HepG2 (cell line): ENCODE results near the gene PDE3A. TPM values are rescaled to one million over a fixed set of nuclear protein-coding genes. Genes with fewer than 3 reads are reported as not detected.

Source experiments
- ATAC-seq: fragments of 200-7000 bp; cut with Tn5 transposase; 3 replicates; pipeline ENCODE4 v1.9.1; 2020; ENCODE audit warnings: mild to moderate bottlenecking, moderate library complexity
- BruUV-seq: library from RNA; stranded (reverse); fragments of 400-500 nt; replicated peaks from 2 replicates; lab custom pipeline; 2021; lab: Mats Ljungman, UMichigan
- CTCF ChIA-PET: fragments of 300-600 bp; formaldehyde crosslinking; extraction: SDS; loops from one replicate; lab custom pipeline; 2021; ENCODE audit warnings: low total read pairs, inconsistent platforms, low intra/inter-chr PET ratio; lab: Yijun Ruan, JAX
- POLR2A ChIA-PET: fragments of 350-600 bp; sonication (Branson Sonifier 250); formaldehyde crosslinking; loops from one replicate; lab custom pipeline; 2020; ENCODE audit warnings: antibody characterized with exemption, inconsistent platforms; lab: Yijun Ruan, JAX
- DNase-seq: peaks from one replicate; pipeline ENCODE4 v3.0.0-alpha.2; 2015; ENCODE audit warnings: low spot score
- FAIRE-seq: peaks from 3 replicates; lab custom pipeline; 2011; peaks lifted over from hg19 to GRCh38; lab: Jason Lieb, UNC
- H2AFZ ChIP-seq: one replicate; pipeline ENCODE4 v1.6.1; 2011; ENCODE audit warnings: low read length, inconsistent platforms
- H3K27ac ChIP-seq: fragments of 300-600 bp; 3 replicates; pipeline ENCODE4 v1.8.0; 2011; ENCODE audit warnings: mixed run types, mild to moderate bottlenecking, mixed read lengths, low read length, inconsistent platforms; ENCODE audit not compliant: insufficient read depth; ENCODE audit errors: extremely low read length
- H3K27me3 ChIP-seq, 2 experiments: fragments of 200-600 bp in 1 of 2; 2 replicates in 1 of 2; 3 replicates in 1 of 2; pipeline versions ENCODE4 v1.6.0 to v1.8.0; 2011; ENCODE audit warnings: low read length in 2 of 2, mild to moderate bottlenecking in 2 of 2, moderate library complexity in 2 of 2, inconsistent platforms in 1 of 2; ENCODE audit not compliant: insufficient read depth in 2 of 2, control insufficient read depth in 1 of 2
- H3K36me3 ChIP-seq, 2 experiments: fragments of 200-600 bp in 1 of 2; replicated peaks in 1 of 2; 2 replicates in 1 of 2; 3 replicates in 1 of 2; pipeline versions ENCODE4 v1.5.1 to v1.8.0; 2011; ENCODE audit warnings: low read length in 2 of 2, inconsistent platforms in 1 of 2; ENCODE audit not compliant: insufficient read depth in 2 of 2, control insufficient read depth in 1 of 2
- H3K4me1 ChIP-seq: 2 replicates; pipeline ENCODE4 v1.5.1; 2012; ENCODE audit warnings: low read length, inconsistent platforms; ENCODE audit not compliant: insufficient read depth
- H3K4me2 ChIP-seq: 2 replicates; pipeline ENCODE4 v1.6.0; 2011; ENCODE audit warnings: low read depth, low read length, inconsistent platforms
- H3K4me3 ChIP-seq, 3 experiments: fragments of 200-600 bp in 1 of 3; sonication (generic), shearing (Covaris generic) in 1 of 3; replicated peaks in 1 of 3; 2 replicates each; pipeline ENCODE4 v1.5.1; 2011 to 2016; ENCODE audit warnings: low read length in 3 of 3, inconsistent platforms in 2 of 3, low read depth in 2 of 3, mild to moderate bottlenecking in 2 of 3, control low read depth in 1 of 3, mixed read lengths in 1 of 3; ENCODE audit not compliant: insufficient read depth in 1 of 3
- H3K79me2 ChIP-seq: one replicate; pipeline ENCODE4 v1.6.1; 2011; ENCODE audit warnings: low read length, inconsistent platforms; ENCODE audit not compliant: insufficient read depth
- H3K9ac ChIP-seq: 2 replicates; pipeline ENCODE4 v1.6.0; 2011; ENCODE audit warnings: mild to moderate bottlenecking, low read depth, low read length, inconsistent platforms; ENCODE audit not compliant: insufficient read depth
- H3K9me3 ChIP-seq: 2 replicates; pipeline ENCODE4 v1.5.1; 2012; ENCODE audit warnings: mild to moderate bottlenecking, low read length
- H4K20me1 ChIP-seq: 2 replicates; pipeline ENCODE4 v1.6.0; 2011; ENCODE audit warnings: inconsistent platforms, mild to moderate bottlenecking, low read length, moderate library complexity; ENCODE audit not compliant: insufficient read depth
- ELF3 ChIP-seq: IDR thresholded peaks from 2 replicates; pipeline ENCODE4 v1.6.1; 2016; ENCODE audit warnings: missing genetic modification reagents, missing compliant biosample characterization
- FOXA1 ChIP-seq, 2 experiments: fragments of 450-650 bp in 1 of 2; sonication (generic) in 1 of 2; formaldehyde crosslinking in 1 of 2; IDR thresholded peaks; 2 replicates each; pipeline versions ENCODE4 v1.4.0 to v1.6.1; 2016 to 2020; ENCODE audit warnings: missing genetic modification reagents in 1 of 2
- GLMP ChIP-seq: sonication (generic); formaldehyde crosslinking; IDR thresholded peaks from 2 replicates; pipeline ENCODE4 v1.9.0; 2021; ENCODE audit warnings: missing genetic modification reagents, mild to moderate bottlenecking, borderline replicate concordance
- GPN1 ChIP-seq: sonication (generic); formaldehyde crosslinking; IDR thresholded peaks from 2 replicates; pipeline ENCODE4 v1.5.1; 2020; ENCODE audit warnings: missing genetic modification reagents, borderline replicate concordance
- HOXA5 ChIP-seq: sonication (generic); formaldehyde crosslinking; IDR thresholded peaks from 2 replicates; pipeline ENCODE4 v1.4.0; 2020; ENCODE audit warnings: missing genetic modification reagents
- MLXIP ChIP-seq: sonication (generic); formaldehyde crosslinking; IDR thresholded peaks from 2 replicates; pipeline ENCODE4 v1.9.0; 2021; ENCODE audit warnings: missing genetic modification reagents, borderline replicate concordance
- MZF1 ChIP-seq: sonication (generic); formaldehyde crosslinking; IDR thresholded peaks from 2 replicates; pipeline ENCODE4 v1.8.1; 2023; ENCODE audit warnings: mild to moderate bottlenecking, missing genetic modification reagents, borderline replicate concordance
- NFE2L1 ChIP-seq: sonication (generic); formaldehyde crosslinking; IDR thresholded peaks from 2 replicates; pipeline ENCODE4 v1.4.0; 2020; ENCODE audit warnings: missing genetic modification reagents, mild to moderate bottlenecking, borderline replicate concordance
- NR2F1 ChIP-seq, 2 experiments: fragments of 450-650 bp in 1 of 2; formaldehyde crosslinking in 1 of 2; IDR thresholded peaks; 2 replicates each; pipeline versions ENCODE4 v1.5.0 to v1.6.1; 2016 to 2020; ENCODE audit warnings: mild to moderate bottlenecking in 1 of 2, missing compliant biosample characterization in 1 of 2, missing genetic modification reagents in 1 of 2, moderate library complexity in 1 of 2
- PAF1 ChIP-seq: IDR thresholded peaks from 2 replicates; pipeline ENCODE4 v1.6.1; 2016; ENCODE audit warnings: missing genetic modification reagents, missing compliant biosample characterization
- SATB2 ChIP-seq: sonication (generic); formaldehyde crosslinking; IDR thresholded peaks from 2 replicates; pipeline ENCODE4 v1.5.0; 2020; ENCODE audit warnings: missing genetic modification reagents
- TERF1 ChIP-seq: sonication (generic); formaldehyde crosslinking; IDR thresholded peaks from 2 replicates; pipeline ENCODE4 v1.8.0; 2022; ENCODE audit warnings: mild to moderate bottlenecking, missing genetic modification reagents, moderate library complexity
- ZBTB42 ChIP-seq: sonication (generic); formaldehyde crosslinking; IDR thresholded peaks from 2 replicates; pipeline ENCODE4 v1.5.0; 2020; ENCODE audit warnings: mild to moderate bottlenecking, missing genetic modification reagents
- ZHX1 ChIP-seq: sonication (generic); formaldehyde crosslinking; IDR thresholded peaks from 2 replicates; pipeline ENCODE4 v1.8.1; 2022; ENCODE audit warnings: low read depth, mild to moderate bottlenecking, missing genetic modification reagents
- ZNF333 ChIP-seq: sonication (generic); formaldehyde crosslinking; IDR thresholded peaks from 2 replicates; pipeline ENCODE4 v1.4.0; 2020; ENCODE audit warnings: mild to moderate bottlenecking, missing genetic modification reagents, borderline replicate concordance
- ZNF383 ChIP-seq: sonication (generic); formaldehyde crosslinking; IDR thresholded peaks from 2 replicates; pipeline ENCODE4 v1.4.0; 2020; ENCODE audit warnings: missing genetic modification reagents, mild to moderate bottlenecking, borderline replicate concordance
- WGBS: methylation state at CpG from one replicate; pipeline ENCODE4 v1.1.6; 2017; ENCODE audit warnings: low lambda C conversion rate; 5-methylcytosine and 5-hydroxymethylcytosine counted together
- in situ Hi-C: cut with HindIII; loops from 2 replicates; pipeline ENCODE4 v1.10.0; 2017; ENCODE audit warnings: low pct_unique_long_range_greater_than_20kb; ENCODE audit not compliant: extremely low pct_ligation_motif_present
- intact Hi-C: fragments of 100-400 bp; cut with micrococcal nuclease; formaldehyde crosslinking; loops from one replicate; pipeline ENCODE4 v1.10.0; 2022; ENCODE audit not compliant: unreplicated experiment
- polyA plus RNA-seq, 8 experiments: library from polyadenylated mRNA; depleted of rRNA in 3 of 8; stranded (reverse) in 7 of 8; unstranded in 1 of 8; fragments of >200 nt; fragmentation: Illumina TruSeq in 4 of 8; extraction: Trizol in 4 of 8; gene quantifications; 2 replicates each; pipeline versions ENCODE4 v1.2.1 to v1.2.3, GENCODE V29; 2011 to 2016; ENCODE audit warnings: low read depth in 4 of 8, missing spikeins in 1 of 8, mixed read lengths in 1 of 8; ENCODE audit not compliant: insufficient read depth in 1 of 8
- total RNA-seq, 5 experiments: library from RNA; depleted of rRNA; stranded (reverse); fragments of >200 nt; fragmentation: Illumina TruSeq; extraction: Trizol; gene quantifications; 2 replicates each; pipeline ENCODE4 v1.2.3, GENCODE V29; 2016; ENCODE audit warnings: low read depth in 1 of 5

Gene PDE3A
- total and polyA plus RNA-seq, 2 of the 13 experiments (the other 11 are each of a cell fraction or from before 2014, with no cell fraction given), result 0.77 to 1.5 TPM

GRCh38 chr12:20474016-20474415 is 105.7 kb downstream of the PDE3A start (continued):
- TF ChIP-seq ZHX1 (CRISPR knock-in tag) (no peak), MZF1 (CRISPR knock-in tag) (no peak), ZBTB42 (CRISPR knock-in tag) (no peak), GPN1 (CRISPR knock-in tag) (no peak), SATB2 (CRISPR knock-in tag) (no peak)
- TF ChIP-seq, all 625 proteins: peak for 0

GRCh38 chr12:20474443-20474842 is 106.1 kb downstream of the PDE3A start:
- Histone ChIP-seq H3K27me3 (no peaks in the 10 kb centered on the region), H2AFZ (no peak overlapping the region), H3K79me2 (no peaks in the 10 kb centered on the region), H3K4me2 (no peak overlapping the region), H3K9me3 (no peaks in the 10 kb centered on the region), H3K4me3 (no peak overlapping the region), H3K36me3 (no peaks in the 10 kb centered on the region), H3K4me1 (no peaks in the 10 kb centered on the region), H4K20me1 (no peaks in the 10 kb centered on the region), H3K27ac (no peak overlapping the region), H3K9ac (no peak overlapping the region)
- FAIRE-seq (no peak), ATAC-seq (no peak), DNase-seq (no peak)
- intact Hi-C loops, result no loop called here
- in situ Hi-C loops, result loop anchor here (25.0 kb wide), 1 partner anchor 338 kb away; the partner anchor contains the start of gene SLCO1B3
- BruUV-seq, result no TSS peak
- WGBS, result 25% methylated on average over 4 of the region's 4 CpGs
- ChIA-PET CTCF (no interaction called here), POLR2A (no interaction called here)
- TF ChIP-seq NR2F1 (CRISPR knock-in tag; IDR thresholded peaks at IDR 0.05) (no peak), MLXIP (CRISPR knock-in tag) (no peak), ZNF333 (CRISPR knock-in tag) (no peak), ZNF383 (CRISPR knock-in tag) (no peak), HOXA5 (CRISPR knock-in tag) (no peak), NFE2L1 (no peak), TERF1 (CRISPR knock-in tag) (no peak), FOXA1 (IDR thresholded peaks at IDR 0.05) (no peak), FOXA1 (CRISPR knock-in tag; IDR thresholded peaks at IDR 0.05) (no peak), ELF3 (CRISPR knock-in tag) (no peak), GLMP (CRISPR knock-in tag) (no peak), PAF1 (CRISPR knock-in tag) (no peak)
